Measurements from ENCODE around the gene GBF1. TPM values are rescaled to one million over a fixed set of nuclear protein-coding genes. Genes with fewer than 3 reads are reported as not detected.
A peak's percentile ranks its signal among the peaks of the same experiment; 100 is the strongest.

GBF1 gene
- total and polyA plus RNA-seq, 4 donors = 6.0 to 27.2 (median 15.2) TPM

GRCh38 chr10:102416283-102416682, 171.0 kb downstream of the GBF1 start:
- no peak overlapping the region for H3K27ac ChIP-seq (ENCODE audit: low read depth in 1 of 2, low read length in 2 of 2)
- 83% methylated on average over 9 of the region's 9 CpGs for WGBS
- DNase-seq (ENCODE audit: low spot score) = no peak

GRCh38 chr10:102416695-102417094, 171.4 kb downstream of the GBF1 start:
- Histone ChIP-seq H3K4me3 (ENCODE audit: low read depth in 1 of 3, low read length in 3 of 3) (no peak overlapping the region), H3K9me3 (ENCODE audit: control insufficient read depth in 4 of 4, low read length in 3 of 4) (no peaks in the 10 kb centered on the region), H3K27me3 (ENCODE audit: control insufficient read depth in 4 of 4, insufficient read depth in 4 of 4, low read length in 3 of 4) (peaks cover 0 to 9% (median 3%) of the 10 kb centered on the region in 4 donors), H3K9ac (ENCODE audit: low read depth in 1 of 2, low read length in 2 of 2) (no peak overlapping the region), H3K36me3 (ENCODE audit: control insufficient read depth in 4 of 4, insufficient read depth in 3 of 4, low read depth in 1 of 4, low read length in 3 of 4) (no peaks in the 10 kb centered on the region), H3K27ac (ENCODE audit: low read depth in 1 of 2, low read length in 2 of 2) (no peak overlapping the region), H3K4me1 (ENCODE audit: control insufficient read depth in 4 of 4, insufficient read depth in 4 of 4, low read length in 3 of 4) (peaks cover 12 to 21% (median 15%) of the 10 kb centered on the region in 4 donors)
- DNase-seq (ENCODE audit: low spot score) = no peak
- TF ChIP-seq EGR1 (IDR thresholded peaks at IDR 0.05; ENCODE audit: low read depth in 2 of 2) (no peak), FOXA2 (IDR thresholded peaks at IDR 0.05) (no peak), ZBTB33 (IDR thresholded peaks at IDR 0.05) (no peak), MAX (IDR thresholded peaks at IDR 0.05) (no peak), RXRA (IDR thresholded peaks at IDR 0.05) (no peak)
- 84% methylated on average over 20 of the region's 20 CpGs for WGBS

More at GRCh38 chr10:102416283-102416682, 171.0 kb downstream of the GBF1 start:
- TF ChIP-seq ZBTB33 (IDR thresholded peaks at IDR 0.05) = no peak
- TF ChIP-seq FOXA2 (IDR thresholded peaks at IDR 0.05) = no peak
- TF ChIP-seq SP1 (IDR thresholded peaks at IDR 0.05) = no peak
- TF ChIP-seq RAD21 (IDR thresholded peaks at IDR 0.05) = no peak
- no peaks in the 10 kb centered on the region for H3K36me3 ChIP-seq (ENCODE audit: control insufficient read depth in 4 of 4, insufficient read depth in 3 of 4, low read depth in 1 of 4, low read length in 3 of 4)
- H3K4me3 ChIP-seq (ENCODE audit: low read depth in 1 of 3, low read length in 3 of 3) = no peak overlapping the region
- H3K27me3 ChIP-seq (ENCODE audit: control insufficient read depth in 4 of 4, insufficient read depth in 4 of 4, low read length in 3 of 4) = peaks cover 0 to 13% (median 4%) of the 10 kb centered on the region in 4 donors
- peaks cover 12 to 18% (median 15%) of the 10 kb centered on the region in 4 donors for H3K4me1 ChIP-seq (ENCODE audit: control insufficient read depth in 4 of 4, insufficient read depth in 4 of 4, low read length in 3 of 4)
- no peaks in the 10 kb centered on the region for H3K9me3 ChIP-seq (ENCODE audit: control insufficient read depth in 4 of 4, low read length in 3 of 4)
- no peak overlapping the region for H3K9ac ChIP-seq (ENCODE audit: low read depth in 1 of 2, low read length in 2 of 2)

GRCh38 chr10:102418622-102419268, 173.4 kb downstream of the GBF1 start, which contains the start of gene PSD:
Gene PSD, minus strand, starts transcription at chr10:102418785. Its CDS starts 1,747 bp downstream, at chr10:102417038.
- no peaks in the 10 kb centered on the region for H3K27me3 ChIP-seq (ENCODE audit: control insufficient read depth in 4 of 4, insufficient read depth in 4 of 4, low read length in 3 of 4)
- TF ChIP-seq FOXA2 (IDR thresholded peaks at IDR 0.05) (no peak), RXRA (IDR thresholded peaks at IDR 0.05) (no peak), SP1 (IDR thresholded peaks at IDR 0.05) (no peak), EGR1 (IDR thresholded peaks at IDR 0.05; ENCODE audit: low read depth in 2 of 2) (no peak), ZBTB33 (IDR thresholded peaks at IDR 0.05) (no peak), HNF4G (IDR thresholded peaks at IDR 0.05) (no peak), TAF1 (conservative IDR thresholded peaks at IDR 0.05) (no peak), ATF3 (IDR thresholded peaks at IDR 0.05) (no peak), REST (IDR thresholded peaks at IDR 0.05) (no peak), GABPA (IDR thresholded peaks at IDR 0.05 in 1 of 2, conservative IDR thresholded peaks at IDR 0.05 in 1 of 2) (no peak), HNF4A (conservative IDR thresholded peaks at IDR 0.05) (no peak), NR2F2 (IDR thresholded peaks at IDR 0.05) (no peak), YY1 (IDR thresholded peaks at IDR 0.05) (no peak), MAX (IDR thresholded peaks at IDR 0.05) (no peak), FOXA1 (IDR thresholded peaks at IDR 0.05) (no peak)

More at GRCh38 chr10:102418622-102419268, 173.4 kb downstream of the GBF1 start, which contains the start of gene PSD:
- 8% methylated on average over 45 of the region's 45 CpGs for WGBS
- peaks cover 0 to 2% (median 0%) of the 10 kb centered on the region in 4 donors for H3K36me3 ChIP-seq (ENCODE audit: control insufficient read depth in 4 of 4, insufficient read depth in 3 of 4, low read depth in 1 of 4, low read length in 3 of 4)
- peak within 1 kb of the TSS; percentile 86 to 91 (median 87) for H3K4me3 ChIP-seq (ENCODE audit: low read depth in 1 of 3, low read length in 3 of 3)
- H3K9ac ChIP-seq (ENCODE audit: low read depth in 1 of 2, low read length in 2 of 2) = no peak within 1 kb of the TSS
- DNase-seq (ENCODE audit: low spot score) = no peak
- H3K9me3 ChIP-seq (ENCODE audit: control insufficient read depth in 4 of 4, low read length in 3 of 4) = no peaks in the 10 kb centered on the region
- peaks cover 12 to 42% (median 30%) of the 10 kb centered on the region in 4 donors for H3K4me1 ChIP-seq (ENCODE audit: control insufficient read depth in 4 of 4, insufficient read depth in 4 of 4, low read length in 3 of 4)
- no peak within 1 kb of the TSS for H3K27ac ChIP-seq (ENCODE audit: low read depth in 1 of 2, low read length in 2 of 2)
